ENCODE measurements around the gene CD28. TPM values are rescaled to one million over a fixed set of nuclear protein-coding genes. Genes with fewer than 3 reads are reported as not detected.

CD28 gene
- total and polyA plus RNA-seq, 10 of the 15 experiments (the other 5 are each of a cell fraction or from before 2014, with no cell fraction given) = 0.03 to 0.23 (median 0.04) TPM; not detected in 7

GRCh38 chr2:203673933-203674332, 32.5 kb upstream of the CD28 start (continued):
- TF ChIP-seq IRF5 (IDR thresholded peaks at IDR 0.05; ENCODE audit: borderline replicate concordance) (no peak), TCF3 (IDR thresholded peaks at IDR 0.05; ENCODE audit: borderline replicate concordance, insufficient read depth, low read depth, low read length) (peak; percentile 62; the same call in 1 of the 2 replicates), ZNF687 (IDR thresholded peaks at IDR 0.05) (no peak), ZNF274 (IDR thresholded peaks at IDR 0.05; ENCODE audit: insufficient read depth, insufficient read length) (no peak), CTCF (IDR thresholded peaks at IDR 0.05 in 2 of 3, conservative IDR thresholded peaks at IDR 0.05 in 1 of 3; ENCODE audit: control insufficient read depth in 2 of 3, extremely low read depth in 1 of 3, insufficient read depth in 1 of 3, low read depth in 3 of 3, low read length in 3 of 3) (no peak)

All from GM12878 (cell line).